WTC11 (cell line): ENCODE data around the gene SLC22A9. TPM values are rescaled to one million over a fixed set of nuclear protein-coding genes. Genes with fewer than 3 reads are reported as not detected.

Source experiments
- ATAC-seq: fragments of 200-7000 bp; cut with Tn5 transposase; 2 replicates; pipeline ENCODE4 v1.10.0; 2021; ENCODE audit warnings: mild to moderate bottlenecking, moderate library complexity
- CTCF ChIA-PET: fragments of 300-600 bp; sonication (Branson Sonifier 250); formaldehyde crosslinking; loops from one replicate; lab custom pipeline; 2021; ENCODE audit warnings: antibody characterized with exemption; lab: Charles Lee
- POLR2A ChIA-PET: fragments of 350-600 bp; sonication (Branson Sonifier 250); formaldehyde crosslinking; loops from one replicate; lab custom pipeline; 2021; ENCODE audit warnings: antibody characterized with exemption; lab: Charles Lee
- DNase-seq: peaks from one replicate; pipeline ENCODE4 v3.0.0; 2021; ENCODE audit warnings: low spot score
- H3K27ac Mint-ChIP-seq: 2 replicates; pipeline ENCODE4 v1.8.0; 2021; ENCODE audit warnings: mixed read lengths
- H3K27me3 Mint-ChIP-seq: 2 replicates; pipeline ENCODE4 v1.8.0; 2021; ENCODE audit warnings: low read depth, mild to moderate bottlenecking, moderate library complexity, mixed read lengths
- H3K36me3 Mint-ChIP-seq: 2 replicates; pipeline ENCODE4 v1.8.0; 2021; ENCODE audit warnings: mixed read lengths
- H3K4me1 Mint-ChIP-seq: 2 replicates; pipeline ENCODE4 v1.8.0; 2022; ENCODE audit warnings: mixed read lengths
- H3K4me3 Mint-ChIP-seq: 2 replicates; pipeline ENCODE4 v1.8.0; 2021; ENCODE audit warnings: mild to moderate bottlenecking, moderate library complexity, mixed read lengths
- H3K9me3 Mint-ChIP-seq: 2 replicates; pipeline ENCODE4 v1.8.0; 2021; ENCODE audit warnings: mixed read lengths
- CREB1 ChIP-seq: sonication (generic); formaldehyde crosslinking; IDR thresholded peaks from 2 replicates; pipeline ENCODE4 v1.8.0; 2023; ENCODE audit warnings: mild to moderate bottlenecking, missing genetic modification reagents
- ERG ChIP-seq: fragments of 250-450 bp; sonication (Bioruptor Pico); IDR thresholded peaks from 2 replicates; pipeline ENCODE4 v1.8.0; 2021; ENCODE audit warnings: mild to moderate bottlenecking
- JUN ChIP-seq: sonication (generic); formaldehyde crosslinking; IDR thresholded peaks from 2 replicates; pipeline ENCODE4 v1.8.0; 2023; ENCODE audit warnings: mild to moderate bottlenecking, missing genetic modification reagents
- NFE2L1 ChIP-seq: sonication (generic); formaldehyde crosslinking; IDR thresholded peaks from 2 replicates; pipeline ENCODE4 v1.8.1; 2023; ENCODE audit warnings: missing genetic modification reagents
- RELA ChIP-seq: sonication (generic); formaldehyde crosslinking; IDR thresholded peaks from 2 replicates; pipeline ENCODE4 v1.8.1; 2022; ENCODE audit warnings: missing genetic modification reagents, mild to moderate bottlenecking, borderline replicate concordance
- TEAD1 ChIP-seq: sonication (generic); formaldehyde crosslinking; IDR thresholded peaks from 2 replicates; pipeline ENCODE4 v1.8.0; 2022; ENCODE audit warnings: mild to moderate bottlenecking, missing genetic modification reagents
- ZNF423 ChIP-seq: fragments of 250-450 bp; sonication (Bioruptor Pico); IDR thresholded peaks from 2 replicates; pipeline ENCODE4 v2.1.2; 2022; ENCODE audit warnings: mild to moderate bottlenecking, moderate library complexity
- ZNF512 ChIP-seq: sonication (generic); formaldehyde crosslinking; IDR thresholded peaks from 2 replicates; pipeline ENCODE4 v1.8.1; 2022; ENCODE audit warnings: missing genetic modification reagents, borderline replicate concordance
- ZNF671 ChIP-seq: fragments of 250-450 bp; sonication (Bioruptor Pico); IDR thresholded peaks from 2 replicates; pipeline ENCODE4 v1.8.0; 2021; ENCODE audit warnings: mild to moderate bottlenecking
- total RNA-seq: library from RNA; stranded (reverse); gene quantifications from 3 replicates; pipeline ENCODE4 v1.2.3, GENCODE V29; 2021
- TF ChIP-seq, protein P1 (sequence below): fragments of 200-600 bp; IDR thresholded peaks from 2 replicates; pipeline ENCODE4 v1.8.0; 2022; ENCODE audit warnings: antibody characterized with exemption
- TF ChIP-seq, protein P2 (sequence below): sonication (generic); formaldehyde crosslinking; IDR thresholded peaks from 2 replicates; pipeline ENCODE4 v1.8.0; 2022; ENCODE audit warnings: mild to moderate bottlenecking, missing genetic modification reagents
- TF ChIP-seq, protein P3 (sequence below): sonication (generic); formaldehyde crosslinking; IDR thresholded peaks from 2 replicates; pipeline ENCODE4 v1.8.1; 2023; ENCODE audit warnings: mild to moderate bottlenecking, missing genetic modification reagents

SLC22A9 gene
- total RNA-seq, 1 experiment from 2014 or later: not detected

DNA sequence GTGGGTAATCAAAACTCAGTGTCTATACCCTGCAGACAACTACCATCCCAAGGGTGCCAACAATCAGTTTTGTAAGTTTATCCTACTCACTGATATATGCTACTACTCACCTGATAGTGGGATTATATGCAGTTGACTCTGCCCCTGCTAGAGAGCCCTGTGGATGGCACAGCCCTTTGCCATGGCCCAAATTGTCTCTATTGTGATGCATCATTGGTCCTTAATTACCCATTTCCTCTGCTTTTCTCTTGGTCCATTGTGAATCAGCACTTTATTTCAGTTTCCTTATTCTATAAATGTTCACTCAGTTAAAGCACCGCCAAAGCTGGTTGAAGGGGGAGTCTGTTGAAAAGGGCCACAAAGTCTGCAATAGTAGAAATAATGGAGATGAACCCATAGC is 79.1 kb downstream of the SLC22A9 start:
- H3K9me3 Mint-ChIP-seq: peaks cover 48% of the 10 kb centered on the region
- H3K27me3 Mint-ChIP-seq: peaks cover 2% of the 10 kb centered on the region; the same call in 1 of the 2 replicates
- peaks cover 69% of the 10 kb centered on the region for H3K4me1 Mint-ChIP-seq
- DNase-seq (no peak), ATAC-seq (peak; percentile 92)
- POLR2A ChIA-PET: no interaction called here
- CTCF ChIA-PET: interaction anchor here (1.1 to 1.3 kb wide), 2 partner anchors 30 to 31 kb away, joined by 4 read pairs; no protein-coding TSS in a partner anchor
- peaks cover 48% of the 10 kb centered on the region for H3K36me3 Mint-ChIP-seq
- TF ChIP-seq NFE2L1: peak; percentile 66; the same call in 1 of the 2 replicates
- no peak for TF ChIP-seq RELA (CRISPR knock-in tag)
- no peak for TF ChIP-seq ERG (CRISPR knock-in tag)
- peak; percentile 75; the same call in 1 of the 2 replicates for TF ChIP-seq TEAD1 (CRISPR knock-in tag)
- TF ChIP-seq, protein P1, sequence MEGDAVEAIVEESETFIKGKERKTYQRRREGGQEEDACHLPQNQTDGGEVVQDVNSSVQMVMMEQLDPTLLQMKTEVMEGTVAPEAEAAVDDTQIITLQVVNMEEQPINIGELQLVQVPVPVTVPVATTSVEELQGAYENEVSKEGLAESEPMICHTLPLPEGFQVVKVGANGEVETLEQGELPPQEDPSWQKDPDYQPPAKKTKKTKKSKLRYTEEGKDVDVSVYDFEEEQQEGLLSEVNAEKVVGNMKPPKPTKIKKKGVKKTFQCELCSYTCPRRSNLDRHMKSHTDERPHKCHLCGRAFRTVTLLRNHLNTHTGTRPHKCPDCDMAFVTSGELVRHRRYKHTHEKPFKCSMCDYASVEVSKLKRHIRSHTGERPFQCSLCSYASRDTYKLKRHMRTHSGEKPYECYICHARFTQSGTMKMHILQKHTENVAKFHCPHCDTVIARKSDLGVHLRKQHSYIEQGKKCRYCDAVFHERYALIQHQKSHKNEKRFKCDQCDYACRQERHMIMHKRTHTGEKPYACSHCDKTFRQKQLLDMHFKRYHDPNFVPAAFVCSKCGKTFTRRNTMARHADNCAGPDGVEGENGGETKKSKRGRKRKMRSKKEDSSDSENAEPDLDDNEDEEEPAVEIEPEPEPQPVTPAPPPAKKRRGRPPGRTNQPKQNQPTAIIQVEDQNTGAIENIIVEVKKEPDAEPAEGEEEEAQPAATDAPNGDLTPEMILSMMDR: no peak
- TF ChIP-seq, protein P2, sequence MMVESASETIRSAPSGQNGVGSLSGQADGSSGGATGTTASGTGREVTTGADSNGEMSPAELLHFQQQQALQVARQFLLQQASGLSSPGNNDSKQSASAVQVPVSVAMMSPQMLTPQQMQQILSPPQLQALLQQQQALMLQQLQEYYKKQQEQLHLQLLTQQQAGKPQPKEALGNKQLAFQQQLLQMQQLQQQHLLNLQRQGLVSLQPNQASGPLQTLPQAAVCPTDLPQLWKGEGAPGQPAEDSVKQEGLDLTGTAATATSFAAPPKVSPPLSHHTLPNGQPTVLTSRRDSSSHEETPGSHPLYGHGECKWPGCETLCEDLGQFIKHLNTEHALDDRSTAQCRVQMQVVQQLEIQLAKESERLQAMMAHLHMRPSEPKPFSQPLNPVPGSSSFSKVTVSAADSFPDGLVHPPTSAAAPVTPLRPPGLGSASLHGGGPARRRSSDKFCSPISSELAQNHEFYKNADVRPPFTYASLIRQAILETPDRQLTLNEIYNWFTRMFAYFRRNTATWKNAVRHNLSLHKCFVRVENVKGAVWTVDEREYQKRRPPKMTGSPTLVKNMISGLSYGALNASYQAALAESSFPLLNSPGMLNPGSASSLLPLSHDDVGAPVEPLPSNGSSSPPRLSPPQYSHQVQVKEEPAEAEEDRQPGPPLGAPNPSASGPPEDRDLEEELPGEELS (CRISPR knock-in tag): no peak
- TF ChIP-seq ZNF512 (CRISPR knock-in tag): no peak
- TF ChIP-seq, protein P3, sequence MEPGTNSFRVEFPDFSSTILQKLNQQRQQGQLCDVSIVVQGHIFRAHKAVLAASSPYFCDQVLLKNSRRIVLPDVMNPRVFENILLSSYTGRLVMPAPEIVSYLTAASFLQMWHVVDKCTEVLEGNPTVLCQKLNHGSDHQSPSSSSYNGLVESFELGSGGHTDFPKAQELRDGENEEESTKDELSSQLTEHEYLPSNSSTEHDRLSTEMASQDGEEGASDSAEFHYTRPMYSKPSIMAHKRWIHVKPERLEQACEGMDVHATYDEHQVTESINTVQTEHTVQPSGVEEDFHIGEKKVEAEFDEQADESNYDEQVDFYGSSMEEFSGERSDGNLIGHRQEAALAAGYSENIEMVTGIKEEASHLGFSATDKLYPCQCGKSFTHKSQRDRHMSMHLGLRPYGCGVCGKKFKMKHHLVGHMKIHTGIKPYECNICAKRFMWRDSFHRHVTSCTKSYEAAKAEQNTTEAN: no peak
- TF ChIP-seq ZNF671 (CRISPR knock-in tag): no peak
- TF ChIP-seq CREB1: no peak
- no peak for TF ChIP-seq JUN (CRISPR knock-in tag)
- TF ChIP-seq, all 79 proteins: peak for 2
- H3K4me3 Mint-ChIP-seq: peak overlapping the region; percentile 10; the same call in 1 of the 2 replicates
- H3K27ac Mint-ChIP-seq: peak overlapping the region; percentile 48

DNA sequence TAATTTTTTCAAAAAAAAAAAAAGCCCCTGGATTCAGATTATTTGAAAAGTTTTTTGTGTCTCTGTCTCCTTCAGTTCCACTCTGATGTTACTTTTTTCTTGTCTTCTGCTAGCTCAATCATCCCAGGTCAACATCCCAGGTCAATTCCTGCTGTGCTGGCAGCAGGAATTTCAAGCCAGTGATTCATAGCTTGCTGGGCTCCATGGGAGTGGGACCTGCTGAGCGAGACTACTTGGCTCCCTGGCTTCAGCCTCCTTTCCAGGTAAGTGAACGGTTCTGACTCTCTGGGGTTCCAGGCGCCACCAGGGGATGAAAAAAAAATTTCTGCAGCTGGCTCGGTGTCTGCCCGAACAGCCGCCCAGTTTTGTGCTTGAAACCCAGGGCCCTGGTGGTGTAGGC is 90.0 kb downstream of the SLC22A9 start:
- H3K36me3 Mint-ChIP-seq: peaks cover 27% of the 10 kb centered on the region
- no peak overlapping the region for H3K4me3 Mint-ChIP-seq
- TF ChIP-seq ZNF423 (CRISPR knock-in tag) (peak; percentile 98), ZNF671 (CRISPR knock-in tag) (no peak)
- TF ChIP-seq, all 79 proteins: peak for 1
- Mint-ChIP-seq H3K9me3 (peaks cover 8% of the 10 kb centered on the region; the same call in 1 of the 2 replicates), H3K4me1 (peaks cover 14% of the 10 kb centered on the region), H3K27ac (no peak overlapping the region), H3K27me3 (no peaks in the 10 kb centered on the region)
- peak; percentile 23 for DNase-seq
- POLR2A ChIA-PET: interaction anchor here (0.7 kb wide), 1 partner anchor 1148 kb away, joined by 3 read pairs; no protein-coding TSS in a partner anchor
- CTCF ChIA-PET: interaction anchor here (0.7 to 1.1 kb wide), 4 partner anchors 19 to 179 kb away, joined by 3 to 5 read pairs (median 4); no protein-coding TSS in a partner anchor
- peak; percentile 44 for ATAC-seq

Other genes starting within 250 kb of the SLC22A9 start
- gene SLC22A24, start 225.6 kb upstream of the SLC22A9 start, total RNA-seq: not detected in 3 replicates
- not detected in 3 replicates for gene SLC22A25, start 126.2 kb upstream of the SLC22A9 start, total RNA-seq
- gene PLAAT5, start 121.4 kb downstream of the SLC22A9 start, total RNA-seq: 14.7 to 23.0 TPM (median 16.0 TPM) in 3 replicates
- gene LGALS12, start 136.3 kb downstream of the SLC22A9 start, total RNA-seq: 1.1 to 1.4 TPM (median 1.4 TPM) in 3 replicates
- 1.1 to 2.9 TPM (median 1.4 TPM) in 3 replicates for gene PLAAT4, start 167.0 kb downstream of the SLC22A9 start, total RNA-seq
- gene PLAAT2, start 193.6 kb downstream of the SLC22A9 start, total RNA-seq: 0.25 to 0.66 TPM (median 0.55 TPM) in 3 replicates
- gene PLAAT3, start 244.6 kb downstream of the SLC22A9 start, total RNA-seq: 143 to 160 TPM (median 146 TPM) in 3 replicates